GM18951 (cell line): ENCODE measurements around the gene CC2D1A.

Source experiments
- POLR2A ChIP-seq: IDR thresholded peaks from 4 replicates; pipeline ENCODE4 v1.6.1; 2011; ENCODE audit warnings: mild to moderate bottlenecking; ENCODE audit not compliant: insufficient read length, insufficient read depth; ENCODE audit errors: extremely low read depth
- in situ Hi-C: fragments of 300-500 bp; cut with MboI; formaldehyde crosslinking; loops from one replicate; pipeline ENCODE4 v1.12.0; 2022; ENCODE audit warnings: low sequenced_read_pairs, mixed read lengths, inconsistent platforms; ENCODE audit not compliant: unreplicated experiment

The CC2D1A gene

DNA sequence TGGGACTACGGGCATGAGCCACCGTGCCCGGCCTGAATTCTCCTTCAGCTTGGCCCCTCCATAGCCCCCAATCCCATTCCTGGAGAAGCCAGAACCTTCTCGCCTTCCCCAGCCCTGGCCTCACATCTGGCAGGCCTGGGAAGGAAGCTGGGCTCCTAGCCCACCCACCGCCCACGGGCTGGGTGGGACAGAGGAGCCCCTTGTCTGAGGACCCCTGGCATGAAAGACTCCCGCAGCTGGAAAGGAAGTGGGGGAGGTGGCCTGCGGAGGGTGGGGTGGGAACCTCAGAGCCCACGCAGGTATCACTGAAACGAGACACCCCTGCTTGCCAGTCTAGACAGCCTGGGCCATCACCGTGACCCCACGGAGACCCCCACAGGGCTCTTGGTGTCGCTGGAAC lies 36.7 kb upstream of the CC2D1A start:
- in situ Hi-C loops, result loop anchor here (10.0 to 25.0 kb wide), 2 partner anchors 84 to 582 kb away; no protein-coding TSS in a partner anchor
- no peak for TF ChIP-seq POLR2A

GRCh38 chr19:13870873-13871272 lies 35.1 kb upstream of the CC2D1A start:
- in situ Hi-C loops, result loop anchor here (25.0 kb wide), 1 partner anchor 584 kb away; no protein-coding TSS in a partner anchor
- no peak for TF ChIP-seq POLR2A

DNA sequence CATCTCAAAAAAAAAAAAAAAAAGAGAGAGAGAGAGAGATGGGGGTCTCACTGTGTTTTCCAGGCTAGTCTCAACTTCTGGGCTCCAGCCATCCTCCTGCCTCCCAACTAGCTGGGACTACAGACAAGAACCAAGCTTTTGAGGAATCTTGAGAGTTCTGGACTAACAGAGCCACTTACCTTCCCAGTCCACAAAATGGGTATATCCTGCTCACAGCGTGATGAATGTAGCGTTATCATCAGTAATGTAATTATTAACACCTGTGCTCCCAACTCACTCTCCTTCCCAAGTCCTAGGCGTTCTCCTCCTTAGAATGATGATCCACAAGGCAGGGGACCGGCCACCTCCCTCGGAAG lies 33.7 kb upstream of the CC2D1A start:
- in situ Hi-C loops, result loop anchor here (25.0 kb wide), 1 partner anchor 585 kb away; no protein-coding TSS in a partner anchor
- no peak for TF ChIP-seq POLR2A

DNA sequence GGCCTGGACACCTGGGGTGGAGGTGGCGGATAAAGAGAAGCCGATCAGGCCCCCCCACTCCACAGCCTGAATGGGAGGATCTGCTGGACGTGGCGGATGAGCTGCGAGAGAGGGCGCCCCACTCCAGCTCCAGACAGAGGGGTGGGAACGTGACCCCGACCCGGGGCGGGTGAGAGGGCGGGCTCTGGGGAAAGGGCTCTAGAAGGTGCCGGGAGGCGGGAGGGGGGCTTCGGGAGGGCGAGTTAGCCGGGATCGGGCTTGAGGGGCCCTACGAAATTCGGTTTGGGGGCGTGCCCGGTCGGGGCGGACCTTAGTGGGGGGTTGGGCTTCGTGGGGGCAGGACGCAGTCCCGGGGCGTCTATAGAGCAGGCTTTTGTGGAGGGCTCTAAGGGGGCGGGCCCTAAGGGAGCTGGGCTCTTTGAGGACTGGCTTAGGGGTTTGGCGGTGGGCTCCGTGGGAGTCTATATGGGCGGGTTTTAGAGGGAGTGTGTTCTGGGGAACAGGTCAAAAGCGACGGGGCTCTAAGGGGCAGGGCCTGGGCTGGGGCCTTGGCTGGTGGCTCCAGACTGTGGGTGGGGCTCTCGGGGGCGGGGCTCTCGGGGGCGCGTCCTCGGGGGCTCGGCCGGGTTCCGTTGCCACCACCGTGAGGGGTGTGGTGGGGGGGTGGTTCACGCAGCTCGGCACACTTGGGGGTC lies 33.2 kb upstream of the CC2D1A start:
- in situ Hi-C loops, result loop anchor here (25.0 kb wide), 1 partner anchor 586 kb away; no protein-coding TSS in a partner anchor
- no peak for TF ChIP-seq POLR2A

DNA sequence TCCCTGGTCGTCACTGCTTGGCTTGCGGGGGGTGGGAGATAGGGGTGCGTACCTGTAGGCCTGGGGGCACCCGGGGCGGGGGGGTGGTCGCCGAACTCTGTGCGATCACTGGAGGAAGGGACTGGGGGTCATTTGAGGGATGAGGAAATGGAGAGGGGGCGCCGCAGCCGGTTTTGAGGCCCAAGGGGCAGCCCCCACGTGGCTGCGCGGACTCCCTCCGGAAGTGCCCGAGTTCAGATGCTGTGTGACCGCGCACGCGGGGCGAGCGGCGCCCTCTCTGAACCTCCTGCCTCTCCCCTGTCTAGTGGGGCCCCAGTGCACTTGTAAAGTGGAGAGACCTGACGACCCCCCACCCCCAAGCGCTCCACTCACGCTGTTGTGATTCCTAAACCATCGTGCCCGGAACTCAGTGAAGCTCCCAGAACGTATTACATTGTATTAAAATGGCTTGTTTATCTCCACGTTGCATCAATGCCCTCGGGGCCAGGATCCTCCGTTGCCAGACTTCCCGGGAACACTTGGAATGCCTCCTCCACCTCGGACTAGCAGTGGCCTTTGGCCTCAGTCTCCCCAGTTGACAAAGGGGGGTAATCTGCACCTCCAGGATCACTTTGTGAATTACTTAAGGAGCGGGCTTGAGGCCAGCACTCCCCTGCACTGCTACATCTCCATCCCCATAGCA lies 32.0 kb upstream of the CC2D1A start:
- in situ Hi-C loops, result loop anchor here (25.0 kb wide), 1 partner anchor 587 kb away; no protein-coding TSS in a partner anchor
- no peak for TF ChIP-seq POLR2A

- in situ Hi-C loops, result no loop called here
- no peak for TF ChIP-seq POLR2A
Observed at GRCh38 chr19:13875824-13876223, 30.2 kb upstream of the CC2D1A start.

DNA sequence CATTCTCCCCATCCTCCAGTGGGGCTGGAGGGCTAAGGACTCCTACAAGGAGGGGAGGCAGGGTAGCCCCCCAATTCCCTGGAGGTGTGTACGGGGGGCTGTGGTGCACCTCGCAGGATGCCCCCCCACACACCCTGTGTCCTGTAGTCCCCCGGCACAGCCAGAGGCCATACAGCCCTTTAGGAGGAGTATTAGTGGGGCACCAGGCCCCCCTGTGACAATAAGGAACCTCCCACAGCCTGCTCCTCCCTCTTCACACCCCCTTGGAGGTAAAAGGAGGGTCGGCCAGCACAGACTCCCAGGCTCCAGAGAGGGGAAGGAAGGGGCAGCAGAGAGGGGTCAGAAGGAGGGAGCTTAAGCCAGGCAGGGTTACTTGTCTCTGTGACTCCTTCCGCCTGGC lies 29.2 kb upstream of the CC2D1A start, which contains the start of gene NANOS3:
Gene NANOS3, plus strand, starts transcription at position 301 of the 400 bp plus-strand sequence. CDS start 115 bp downstream, outside the sequence.
- in situ Hi-C loops, result no loop called here
- TF ChIP-seq POLR2A, result no peak

DNA sequence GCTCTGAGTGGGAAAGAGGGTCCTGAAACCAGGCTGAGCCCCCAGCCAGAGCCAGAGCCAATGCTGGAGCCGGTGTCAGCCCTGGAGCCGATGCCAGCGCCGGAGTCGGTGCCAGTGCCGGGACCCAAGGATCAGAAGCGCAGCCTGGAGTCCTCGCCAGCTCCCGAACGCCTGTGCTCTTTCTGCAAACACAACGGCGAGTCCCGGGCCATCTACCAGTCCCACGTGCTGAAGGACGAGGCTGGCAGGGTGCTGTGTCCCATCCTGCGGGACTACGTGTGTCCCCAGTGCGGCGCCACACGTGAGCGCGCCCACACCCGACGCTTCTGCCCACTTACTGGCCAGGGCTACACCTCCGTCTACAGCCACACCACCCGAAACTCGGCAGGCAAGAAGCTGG lies 28.7 kb upstream of the CC2D1A start:
- in situ Hi-C loops, result no loop called here
- no peak for TF ChIP-seq POLR2A

DNA sequence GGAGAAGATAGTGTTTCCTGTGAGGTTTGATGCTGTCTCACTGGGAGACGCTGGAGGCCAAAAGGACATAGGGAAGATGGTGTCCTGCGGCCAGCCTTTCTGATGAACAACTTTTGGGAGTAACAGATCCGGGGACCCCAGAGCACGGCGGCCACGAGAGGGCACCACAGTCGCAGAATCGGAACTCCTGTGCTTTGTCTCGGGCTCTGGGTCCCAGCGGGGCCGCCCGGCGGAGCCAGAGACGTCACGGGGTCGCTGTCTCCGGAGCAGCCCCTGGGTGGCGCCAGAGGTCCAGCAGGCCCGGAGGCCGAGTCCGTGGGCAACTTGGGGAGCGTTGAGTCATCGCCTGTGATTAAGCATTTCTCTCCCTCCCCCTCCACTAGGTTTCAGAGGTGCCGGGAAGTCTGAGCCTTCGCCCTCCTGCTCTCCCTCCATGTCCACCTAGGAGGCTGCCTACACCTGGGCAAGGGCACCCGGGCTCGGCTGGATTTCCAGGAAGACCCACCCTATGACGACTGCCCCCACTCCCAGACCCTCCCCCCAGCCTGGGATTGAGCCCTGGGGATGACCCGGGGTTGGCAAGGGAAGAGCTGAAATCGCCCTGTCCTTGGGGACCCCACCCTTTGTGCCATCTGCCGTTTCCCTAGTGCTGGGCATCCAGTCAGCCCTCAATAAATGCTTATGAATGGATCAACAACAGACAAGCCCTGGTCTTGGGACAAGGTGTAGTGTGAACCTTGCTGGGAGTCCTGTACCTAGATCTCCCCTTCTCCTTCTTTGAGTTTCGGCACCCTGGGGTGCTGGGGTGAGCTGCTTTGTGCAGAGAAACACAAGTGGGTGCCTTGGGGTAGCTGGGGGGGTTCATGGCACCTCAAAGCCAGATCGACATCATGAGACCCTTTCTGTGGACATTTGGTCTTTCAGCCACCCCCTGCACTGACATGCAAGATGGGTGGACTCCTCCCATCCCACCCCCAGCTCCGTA lies 25.6 kb upstream of the CC2D1A start:
- in situ Hi-C loops, result loop anchor here (5.0 kb wide), 1 partner anchor 192 kb away; the partner anchor contains the start of gene MISP3
- peak; percentile 41 for TF ChIP-seq POLR2A

DNA sequence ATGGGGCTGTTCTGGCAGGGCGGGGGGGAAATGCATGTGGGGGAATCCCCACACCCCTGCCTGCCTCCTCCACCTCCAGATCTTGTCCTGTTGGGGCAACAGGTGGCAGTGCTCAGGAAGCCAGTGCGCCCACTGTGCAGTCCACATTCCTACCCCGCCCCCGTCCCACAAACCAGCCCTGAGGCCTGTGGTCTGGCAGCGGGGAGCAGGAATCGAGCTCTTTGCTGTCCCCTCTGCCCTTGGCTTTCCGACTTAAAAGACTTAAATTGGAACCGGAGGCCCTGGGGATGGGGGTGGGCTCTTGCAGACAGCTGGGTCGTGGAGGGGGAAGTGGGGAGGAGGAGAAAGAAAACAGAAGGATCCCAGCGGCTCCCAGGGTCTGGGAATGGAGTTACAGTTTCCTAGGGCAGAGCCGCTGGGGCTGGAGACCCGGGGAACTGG lies 24.7 kb upstream of the CC2D1A start:
- no peak for TF ChIP-seq POLR2A
- in situ Hi-C loops, result loop anchor here (5.0 kb wide), 1 partner anchor 191 kb away; the partner anchor contains the start of gene MISP3

- TF ChIP-seq POLR2A, result peak; percentile 33
- in situ Hi-C loops, result loop anchor here (5.0 kb wide), 1 partner anchor 190 kb away; the partner anchor contains the start of gene MISP3
Observed at GRCh38 chr19:13881692-13882418, 24.1 kb upstream of the CC2D1A start.

DNA sequence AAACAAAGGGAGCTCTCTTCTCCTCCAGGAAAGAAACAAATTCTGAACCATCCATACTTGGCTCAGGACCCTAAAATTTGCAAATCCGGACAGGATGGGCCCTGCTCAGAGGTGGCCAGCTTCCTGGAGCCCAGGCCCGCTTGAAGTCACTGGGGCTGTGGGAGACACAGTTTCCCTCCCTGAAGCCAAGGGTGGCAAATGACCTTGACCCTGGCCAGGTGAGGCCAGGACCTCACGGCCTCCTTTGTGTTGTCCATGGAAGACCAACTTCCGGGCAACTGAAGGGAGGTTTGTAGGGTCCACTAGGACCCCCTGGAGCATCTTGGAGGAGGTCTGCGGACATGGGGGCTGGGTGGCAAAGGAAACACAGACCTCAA lies 23.6 kb upstream of the CC2D1A start:
- TF ChIP-seq POLR2A, result no peak
- in situ Hi-C loops, result loop anchor here (5.0 kb wide), 1 partner anchor 190 kb away; the partner anchor contains the start of gene MISP3

DNA sequence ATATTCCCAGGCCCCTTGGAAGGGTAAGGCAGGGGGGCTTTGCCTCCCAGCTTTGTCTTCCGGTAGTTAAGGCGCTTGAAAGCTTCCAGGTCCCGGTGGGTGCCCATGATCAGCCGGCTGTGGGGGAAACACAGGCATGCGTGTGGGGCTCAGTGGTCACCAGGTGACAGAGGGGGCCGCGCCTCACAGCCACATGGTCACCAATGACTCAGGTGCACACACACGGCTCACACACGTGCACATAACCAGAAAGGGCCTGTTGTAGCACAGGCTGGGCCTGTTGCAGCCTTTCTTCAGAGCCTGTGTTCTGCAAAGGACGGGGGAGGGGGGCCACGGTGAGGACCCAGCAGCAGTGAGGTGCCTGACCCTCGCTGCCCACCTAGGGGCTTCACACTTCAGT lies 23.2 kb upstream of the CC2D1A start:
- TF ChIP-seq POLR2A, result no peak
- in situ Hi-C loops, result loop anchor here (5.0 kb wide), 1 partner anchor 189 kb away; the partner anchor contains the start of gene MISP3
